Lung (tissue), 12 donors: ENCODE data around the gene TP63. TPM values are rescaled to one million over a fixed set of nuclear protein-coding genes. Genes with fewer than 3 reads are reported as not detected.

Source experiments
- ATAC-seq: fragments of 200-7000 bp; cut with Tn5 transposase; one replicate; pipeline ENCODE4 v1.9.1; 2020; ENCODE audit warnings: moderate number of reproducible peaks; ENCODE audit not compliant: insufficient read depth, low FRiP score
- DNase-seq, 3 donors: peaks; one replicate each; pipeline ENCODE4 v3.0.0-alpha.2; 2013 to 2017
- H3K27ac ChIP-seq, 2 donors: one replicate each; pipeline ENCODE4 v1.5.1; 2013; ENCODE audit warnings: mild to moderate bottlenecking in 2 of 2, moderate library complexity in 2 of 2, control low read depth in 1 of 2, inconsistent platforms in 1 of 2, low read depth in 1 of 2, low read length in 1 of 2
- H3K27me3 ChIP-seq, 3 donors: one replicate each; pipeline ENCODE4 v1.5.1; 2013; ENCODE audit warnings: low read length in 2 of 3; ENCODE audit not compliant: control insufficient read depth in 3 of 3, insufficient read depth in 3 of 3
- H3K36me3 ChIP-seq, 4 donors: one replicate each; pipeline ENCODE4 v1.5.1; 2013; ENCODE audit warnings: low read length in 4 of 4, mild to moderate bottlenecking in 1 of 4, moderate library complexity in 1 of 4; ENCODE audit not compliant: control insufficient read depth in 4 of 4, insufficient read depth in 4 of 4
- H3K4me1 ChIP-seq, 5 donors: one replicate each; pipeline ENCODE4 v1.5.1; 2013; ENCODE audit warnings: low read length in 5 of 5, mild to moderate bottlenecking in 2 of 5, moderate library complexity in 1 of 5; ENCODE audit not compliant: control insufficient read depth in 5 of 5, insufficient read depth in 5 of 5
- H3K4me3 ChIP-seq: one replicate; pipeline ENCODE4 v1.5.1; 2013; ENCODE audit warnings: mild to moderate bottlenecking, control low read depth, moderate library complexity
- H3K9ac ChIP-seq, 2 donors: one replicate each; pipeline ENCODE4 v1.5.1; 2013; ENCODE audit warnings: low read length in 2 of 2, control low read depth in 1 of 2; ENCODE audit not compliant: insufficient read depth in 1 of 2
- H3K9me3 ChIP-seq, 4 donors: one replicate each; pipeline ENCODE4 v1.5.1; 2013; ENCODE audit warnings: low read length in 3 of 4, mild to moderate bottlenecking in 1 of 4, moderate library complexity in 1 of 4; ENCODE audit not compliant: control insufficient read depth in 4 of 4, insufficient read depth in 3 of 4
- WGBS, 2 donors: extraction: QIAGEN DNeasy Blood & Tissue Kit; methylation state at CpG; one replicate each; pipeline ENCODE4 v1.1.7; 2013; 5-methylcytosine and 5-hydroxymethylcytosine counted together
- polyA plus RNA-seq, 2 donors: library from polyadenylated mRNA; stranded (reverse); fragments of 200-250 nt; gene quantifications; one replicate each; pipeline ENCODE4 v1.2.1, GENCODE V29; 2013
- total RNA-seq, 2 donors: library from RNA; depleted of rRNA in 1 of 2; stranded (reverse); fragments of >200 nt in 1 of 2; gene quantifications; one replicate each; pipeline ENCODE4 v1.2.1, GENCODE V29; 2014 to 2021
- TF ChIP-seq, protein P1 (sequence below): IDR thresholded peaks from 2 replicates; pipeline ENCODE4 v1.5.1; 2012; ENCODE audit warnings: mild to moderate bottlenecking; ENCODE audit errors: control extremely low read depth, extremely low read depth
- donor health status: control.
- donor health status: control.
- donor health status: Bipolar disorder and iron deficiency.
- donor health status: healthy.
- donor health status: DM: yes; HTN: yes; CAD: no.

TP63 gene
- total and polyA plus RNA-seq, 4 donors = 1.1 to 12.3 (median 2.7) TPM

DNA sequence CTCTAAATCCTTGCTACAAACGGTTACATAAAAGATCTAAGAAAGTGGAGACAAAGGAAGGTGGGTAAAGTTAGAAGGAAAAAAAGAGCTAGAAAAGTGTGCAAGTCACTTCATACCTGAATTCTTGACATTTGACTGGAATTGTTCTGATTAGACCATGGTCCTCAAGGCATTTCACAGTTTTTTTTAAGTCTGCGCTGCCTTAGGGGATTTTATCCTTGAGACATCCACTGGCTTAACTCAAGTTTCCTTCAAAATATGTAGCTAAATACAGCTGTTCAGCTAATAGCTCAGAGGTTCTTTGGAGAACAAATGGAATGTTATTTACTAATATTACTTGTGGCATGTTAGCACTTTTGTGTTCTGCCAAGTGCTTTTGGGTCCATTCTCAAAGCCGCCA lies 236.9 kb downstream of the TP63 start:
- Histone ChIP-seq H3K27ac (no peak overlapping the region), H3K27me3 (no peaks in the 10 kb centered on the region), H3K9me3 (peaks cover 0 to 4% (median 0%) of the 10 kb centered on the region in 4 donors), H3K4me1 (peaks cover 0 to 2% (median 0%) of the 10 kb centered on the region in 5 donors), H3K36me3 (no peaks in the 10 kb centered on the region), H3K4me3 (no peak overlapping the region), H3K9ac (no peak overlapping the region)
- DNase-seq (no peak), ATAC-seq (no peak)
- 87 to 97% methylated on average over 3 of the region's 3 CpGs for WGBS, 2 donors
- TF ChIP-seq, protein P1, sequence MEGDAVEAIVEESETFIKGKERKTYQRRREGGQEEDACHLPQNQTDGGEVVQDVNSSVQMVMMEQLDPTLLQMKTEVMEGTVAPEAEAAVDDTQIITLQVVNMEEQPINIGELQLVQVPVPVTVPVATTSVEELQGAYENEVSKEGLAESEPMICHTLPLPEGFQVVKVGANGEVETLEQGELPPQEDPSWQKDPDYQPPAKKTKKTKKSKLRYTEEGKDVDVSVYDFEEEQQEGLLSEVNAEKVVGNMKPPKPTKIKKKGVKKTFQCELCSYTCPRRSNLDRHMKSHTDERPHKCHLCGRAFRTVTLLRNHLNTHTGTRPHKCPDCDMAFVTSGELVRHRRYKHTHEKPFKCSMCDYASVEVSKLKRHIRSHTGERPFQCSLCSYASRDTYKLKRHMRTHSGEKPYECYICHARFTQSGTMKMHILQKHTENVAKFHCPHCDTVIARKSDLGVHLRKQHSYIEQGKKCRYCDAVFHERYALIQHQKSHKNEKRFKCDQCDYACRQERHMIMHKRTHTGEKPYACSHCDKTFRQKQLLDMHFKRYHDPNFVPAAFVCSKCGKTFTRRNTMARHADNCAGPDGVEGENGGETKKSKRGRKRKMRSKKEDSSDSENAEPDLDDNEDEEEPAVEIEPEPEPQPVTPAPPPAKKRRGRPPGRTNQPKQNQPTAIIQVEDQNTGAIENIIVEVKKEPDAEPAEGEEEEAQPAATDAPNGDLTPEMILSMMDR = no peak

DNA sequence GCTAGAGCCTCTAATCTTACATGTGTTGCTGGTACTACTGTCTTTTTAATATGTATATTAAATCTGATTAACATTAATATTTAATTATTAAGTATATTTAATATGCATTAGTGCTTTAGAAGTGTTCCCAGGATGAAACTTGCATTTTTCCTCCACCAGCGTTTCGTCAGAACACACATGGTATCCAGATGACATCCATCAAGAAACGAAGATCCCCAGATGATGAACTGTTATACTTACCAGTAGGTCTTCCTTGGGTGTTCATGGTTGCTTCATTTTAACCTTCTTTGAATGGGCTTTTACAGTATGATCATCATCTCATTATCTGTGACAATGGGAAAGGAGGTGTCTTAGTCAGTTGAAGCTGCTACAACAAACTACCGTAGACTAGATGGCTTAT lies 238.0 kb downstream of the TP63 start:
- H3K27ac ChIP-seq = no peak overlapping the region
- H3K27me3 ChIP-seq = no peaks in the 10 kb centered on the region
- 85 to 93% methylated on average over 4 of the region's 4 CpGs for WGBS, 2 donors
- no peak overlapping the region for H3K9ac ChIP-seq
- no peaks in the 10 kb centered on the region for H3K4me1 ChIP-seq
- H3K4me3 ChIP-seq = no peak overlapping the region
- ATAC-seq (no peak), DNase-seq (no peak)
- TF ChIP-seq, protein P1 = no peak
- peaks cover 0 to 4% (median 0%) of the 10 kb centered on the region in 4 donors for H3K9me3 ChIP-seq
- H3K36me3 ChIP-seq = no peaks in the 10 kb centered on the region

DNA sequence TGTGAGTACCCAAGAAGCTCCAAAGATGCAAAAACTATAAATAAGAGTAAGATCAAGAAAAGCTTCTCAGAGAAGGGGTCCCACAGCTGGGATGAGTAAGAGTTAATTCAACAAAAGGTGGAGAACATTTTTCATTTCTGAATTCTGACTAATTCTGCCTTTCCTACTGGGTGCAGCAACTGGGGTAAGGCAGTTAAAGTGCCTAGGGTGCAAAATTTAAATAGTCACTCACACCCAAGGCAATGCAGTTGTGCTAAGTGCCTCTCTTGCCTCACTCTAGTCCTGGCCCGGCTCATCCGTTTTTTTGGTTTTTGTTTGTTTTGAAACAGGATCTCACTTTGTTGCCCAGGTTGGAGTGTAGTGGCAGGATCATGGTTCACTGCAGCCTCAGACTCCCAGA lies 240.2 kb downstream of the TP63 start:
- Histone ChIP-seq H3K27me3 (no peaks in the 10 kb centered on the region), H3K4me3 (no peak overlapping the region), H3K9me3 (peaks cover 0 to 4% (median 0%) of the 10 kb centered on the region in 4 donors), H3K27ac (no peak overlapping the region), H3K9ac (no peak overlapping the region), H3K36me3 (no peaks in the 10 kb centered on the region), H3K4me1 (no peaks in the 10 kb centered on the region)
- no peak for DNase-seq
- 82 to 95% methylated on average over 2 of the region's 2 CpGs for WGBS, 2 donors
- ATAC-seq = no peak
- TF ChIP-seq, protein P1 = no peak

DNA sequence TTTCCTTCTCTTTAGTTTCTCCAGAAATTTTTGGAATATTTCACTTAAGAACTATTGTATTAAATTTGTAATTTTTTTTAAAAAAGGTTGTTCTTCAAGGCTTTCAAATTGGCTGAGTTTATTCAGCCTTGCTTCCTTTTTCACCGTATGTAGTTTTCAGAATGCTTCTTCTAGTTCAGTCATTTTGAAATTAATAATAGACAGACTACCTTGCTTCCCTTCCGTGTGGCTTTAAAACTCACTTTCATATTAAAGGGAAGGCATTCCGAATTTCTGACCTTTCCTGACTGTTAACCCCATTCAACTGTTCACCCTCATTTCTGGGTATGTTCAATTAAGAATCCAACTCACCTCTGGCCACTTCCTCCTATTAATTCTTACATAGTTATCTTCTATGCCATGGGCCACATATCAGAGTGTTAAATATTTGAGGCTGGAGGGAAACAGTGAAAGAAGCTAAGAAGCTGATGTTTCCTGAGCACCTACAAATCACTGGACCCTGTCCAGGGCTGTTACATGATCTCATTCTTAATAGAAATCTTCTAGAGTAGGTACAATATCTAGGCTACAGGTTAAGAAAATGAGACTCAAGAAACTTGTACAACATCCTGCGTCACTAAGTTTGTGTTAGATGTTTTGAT lies 252.0 kb downstream of the TP63 start:
- Histone ChIP-seq H3K4me3 (no peak overlapping the region), H3K9ac (no peak overlapping the region), H3K27ac (no peak overlapping the region), H3K9me3 (no peaks in the 10 kb centered on the region), H3K4me1 (no peaks in the 10 kb centered on the region), H3K27me3 (no peaks in the 10 kb centered on the region), H3K36me3 (no peaks in the 10 kb centered on the region)
- 78 to 84% methylated on average over 4 of the region's 4 CpGs for WGBS, 2 donors
- DNase-seq (no peak), ATAC-seq (no peak)
- TF ChIP-seq, protein P1 = no peak
